HG02759 (cell line): Measurements from ENCODE around the gene CTNND2.

Source experiments
- ATAC-seq: cut with Tn5 transposase; IDR thresholded peaks from one replicate; pipeline ENCODE4 v1.9.1; 2021; ENCODE audit warnings: mild to moderate bottlenecking, moderate library complexity; ENCODE audit not compliant: unreplicated experiment

CTNND2 gene

GRCh38 chr5:11527652-11528349, 376.4 kb downstream of the CTNND2 start:
- ATAC-seq = no peak

DNA sequence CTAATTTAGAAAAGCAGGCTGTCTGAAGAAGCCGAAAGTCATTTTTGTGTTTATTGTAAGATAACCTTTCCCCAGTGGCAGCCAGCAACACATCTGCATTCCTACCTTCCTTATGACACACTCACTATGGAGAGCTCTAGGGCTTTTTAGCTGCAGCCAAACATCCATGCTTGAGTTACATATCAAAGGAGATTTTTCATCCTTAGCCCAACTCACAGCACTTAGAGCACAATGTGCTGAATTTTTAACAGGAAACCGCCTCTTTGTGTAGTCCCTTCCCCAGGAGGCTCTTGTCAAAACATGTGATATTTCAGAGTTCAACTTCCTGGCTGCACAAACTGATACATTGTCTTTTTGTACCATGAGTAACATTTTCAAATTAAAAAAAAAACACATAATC, 379.2 kb downstream of the CTNND2 start:
- ATAC-seq = no peak

DNA sequence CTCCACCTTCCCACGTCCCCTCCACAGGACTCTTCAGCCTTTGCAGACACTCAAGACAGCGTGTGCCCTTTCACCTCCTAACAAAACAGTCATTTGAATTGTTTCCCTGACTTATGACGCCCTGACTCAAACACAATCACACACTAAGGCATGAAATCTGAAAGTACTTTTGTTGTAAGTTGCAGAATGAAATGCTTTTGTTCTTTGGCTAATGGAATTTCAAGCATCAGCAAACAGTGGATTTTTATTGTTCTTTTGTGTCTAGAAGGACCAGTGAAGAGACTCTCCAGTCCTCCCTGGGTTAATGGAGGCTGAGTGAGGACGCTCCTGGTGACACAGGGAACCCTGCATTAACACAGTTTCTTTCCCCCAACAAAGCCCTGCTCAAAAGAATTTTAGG, 380.1 kb downstream of the CTNND2 start:
- no peak for ATAC-seq

DNA sequence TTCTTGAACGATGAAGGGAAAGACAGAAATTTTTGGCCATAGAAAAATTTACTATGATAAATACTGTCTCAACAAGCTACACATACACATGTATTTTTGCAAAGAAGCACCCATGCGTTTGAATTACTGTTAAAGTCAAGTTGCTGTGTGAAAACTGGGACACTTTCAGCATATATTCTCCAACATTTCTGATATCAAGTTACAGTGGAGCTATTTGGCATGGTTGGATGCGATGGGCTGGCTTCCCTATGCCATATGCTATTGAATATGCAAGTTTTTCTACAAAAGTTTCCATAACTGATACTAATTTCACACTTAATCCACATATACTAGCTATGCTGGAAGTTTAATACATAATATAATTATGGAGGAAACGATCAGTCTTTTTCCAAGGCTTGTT, 381.4 kb downstream of the CTNND2 start:
- no peak for ATAC-seq

DNA sequence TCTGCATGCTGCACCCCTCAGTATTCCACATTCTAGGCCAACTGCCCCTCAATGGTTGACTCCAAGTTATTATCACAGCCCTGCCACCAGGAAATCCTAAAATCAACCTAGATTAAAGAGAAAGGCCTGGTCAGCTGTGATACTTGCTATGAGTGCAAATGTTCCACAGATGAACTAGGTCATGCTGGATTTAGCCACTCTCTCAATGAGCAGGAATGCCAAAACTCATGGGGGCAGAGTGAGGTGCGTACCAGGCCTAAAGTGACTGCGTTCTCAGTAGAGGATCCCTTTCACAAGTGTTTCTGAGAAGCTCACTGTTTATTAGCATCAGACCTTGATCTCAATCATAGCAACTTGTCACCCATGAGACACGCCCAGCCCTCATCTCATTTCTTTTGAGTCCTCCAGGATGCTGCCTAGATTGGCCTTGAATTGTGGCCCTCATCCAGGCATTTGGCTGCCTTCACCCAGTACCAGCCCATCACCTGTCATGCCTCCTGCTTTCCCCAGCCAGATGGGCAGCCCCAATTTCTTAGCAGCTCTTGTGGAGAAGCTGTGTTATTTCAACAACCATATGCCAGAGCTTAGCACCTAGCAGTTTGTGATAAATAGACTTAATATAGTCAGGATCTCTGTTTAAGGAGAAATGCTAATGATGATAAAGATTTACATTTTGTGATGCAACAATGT, 383.9 kb downstream of the CTNND2 start:
- ATAC-seq = no peak

GRCh38 chr5:11519236-11519635, 385.0 kb downstream of the CTNND2 start:
- ATAC-seq = no peak

GRCh38 chr5:11518676-11519075, 385.6 kb downstream of the CTNND2 start:
- ATAC-seq = no peak

- no peak for ATAC-seq
Measured at GRCh38 chr5:11514705-11515432, 389.4 kb downstream of the CTNND2 start.

- no peak for ATAC-seq
Measured at GRCh38 chr5:11511878-11512277, 392.4 kb downstream of the CTNND2 start.

- no peak for ATAC-seq
Measured at GRCh38 chr5:11510889-11511288, 393.4 kb downstream of the CTNND2 start.

DNA sequence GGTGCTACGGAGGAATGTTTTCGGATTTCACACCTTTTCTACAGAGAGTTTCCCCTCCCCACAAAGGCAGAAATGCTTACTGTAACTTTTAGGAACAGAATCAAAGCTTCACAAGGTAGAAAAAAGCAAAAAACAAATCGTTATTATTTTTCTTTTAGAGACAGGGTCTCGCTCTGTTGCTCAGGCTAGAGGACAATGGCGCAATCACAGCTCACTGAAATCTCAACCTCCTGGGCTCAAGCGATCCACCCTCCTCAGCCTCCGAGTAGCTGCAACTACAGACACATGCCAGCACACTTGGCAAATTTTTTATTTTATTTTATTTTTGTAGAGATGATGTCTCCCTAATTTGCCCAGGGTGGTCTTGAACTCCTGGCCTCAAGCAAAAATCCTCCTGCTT, 394.5 kb downstream of the CTNND2 start:
- no peak for ATAC-seq

- no peak for ATAC-seq
Measured at GRCh38 chr5:11507156-11507910, 396.9 kb downstream of the CTNND2 start.

GRCh38 chr5:11504886-11505193, 399.4 kb downstream of the CTNND2 start:
- no peak for ATAC-seq

DNA sequence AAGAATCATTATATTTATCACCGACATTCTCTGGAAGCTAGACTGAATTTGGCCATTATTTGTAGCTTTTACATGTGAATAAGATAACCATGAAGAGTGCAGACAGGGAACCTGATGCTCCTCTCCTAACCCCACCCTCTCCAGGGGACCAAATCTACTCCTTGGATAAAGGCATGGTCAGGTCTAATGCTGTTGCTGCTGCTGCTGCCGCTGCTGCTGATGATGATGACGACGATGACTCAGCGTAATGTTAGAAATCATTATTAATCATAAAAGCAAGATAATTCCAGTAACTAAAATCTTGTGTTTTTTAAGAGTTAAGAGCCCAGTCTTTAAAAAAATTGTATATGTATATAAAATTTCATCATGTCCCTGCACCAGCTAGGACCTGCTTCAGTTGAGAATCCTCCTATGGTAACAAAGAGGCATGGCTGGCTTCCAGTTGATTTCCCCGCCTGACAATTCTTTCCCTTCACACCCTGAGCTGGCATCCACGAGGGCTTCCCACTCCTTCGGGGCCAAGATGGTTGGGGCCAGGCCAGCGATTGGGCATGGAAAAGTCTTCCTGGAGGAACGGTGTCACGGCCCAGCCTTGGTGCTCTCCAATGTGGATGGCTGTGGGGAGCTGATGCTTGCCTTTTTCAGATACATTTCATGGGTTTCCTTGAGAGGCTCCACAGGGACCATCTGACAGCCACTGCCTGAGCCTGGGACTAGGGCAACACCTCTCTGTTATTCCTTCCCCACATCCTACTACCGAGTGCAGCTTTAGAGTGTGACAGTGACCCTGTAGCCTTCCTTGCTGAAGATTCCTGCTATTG, 400.0 kb downstream of the CTNND2 start:
- no peak for ATAC-seq

DNA sequence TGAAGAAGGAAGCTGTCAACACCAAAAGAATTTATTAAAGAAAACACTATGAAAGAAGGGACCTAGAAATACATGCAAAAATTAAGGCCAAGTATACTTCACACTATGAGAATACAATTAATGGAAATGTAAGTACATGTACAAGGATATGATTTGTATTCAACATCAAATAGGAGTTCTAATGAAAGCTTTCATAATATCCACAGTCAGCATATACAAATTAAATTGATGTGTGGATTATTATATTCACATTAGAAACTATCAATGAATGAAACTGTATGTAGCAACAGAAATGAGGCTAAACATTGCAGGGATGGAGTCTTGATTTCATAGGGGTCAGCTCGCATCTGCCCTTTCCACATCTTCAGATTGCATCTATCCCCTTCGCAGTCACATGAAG, 401.5 kb downstream of the CTNND2 start:
- ATAC-seq = no peak

DNA sequence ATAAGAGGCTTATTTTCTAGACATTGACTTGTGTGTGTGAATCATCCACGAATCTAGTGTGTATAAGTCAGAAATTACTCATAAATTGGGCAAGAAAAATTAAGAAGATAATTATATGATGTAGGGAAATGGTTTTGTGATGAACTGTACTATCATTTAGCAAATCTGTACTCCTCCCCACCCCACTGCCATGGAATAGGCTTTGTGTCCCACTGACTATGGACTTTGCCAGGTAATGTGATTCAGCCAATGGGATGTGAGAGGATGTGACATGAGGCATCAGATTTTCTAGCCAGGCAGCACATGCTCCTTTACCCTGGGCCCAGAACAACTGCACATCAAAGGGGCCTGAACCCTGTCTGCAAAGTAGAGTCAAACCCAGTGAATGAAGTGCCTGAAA, 406.6 kb downstream of the CTNND2 start:
- no peak for ATAC-seq

DNA sequence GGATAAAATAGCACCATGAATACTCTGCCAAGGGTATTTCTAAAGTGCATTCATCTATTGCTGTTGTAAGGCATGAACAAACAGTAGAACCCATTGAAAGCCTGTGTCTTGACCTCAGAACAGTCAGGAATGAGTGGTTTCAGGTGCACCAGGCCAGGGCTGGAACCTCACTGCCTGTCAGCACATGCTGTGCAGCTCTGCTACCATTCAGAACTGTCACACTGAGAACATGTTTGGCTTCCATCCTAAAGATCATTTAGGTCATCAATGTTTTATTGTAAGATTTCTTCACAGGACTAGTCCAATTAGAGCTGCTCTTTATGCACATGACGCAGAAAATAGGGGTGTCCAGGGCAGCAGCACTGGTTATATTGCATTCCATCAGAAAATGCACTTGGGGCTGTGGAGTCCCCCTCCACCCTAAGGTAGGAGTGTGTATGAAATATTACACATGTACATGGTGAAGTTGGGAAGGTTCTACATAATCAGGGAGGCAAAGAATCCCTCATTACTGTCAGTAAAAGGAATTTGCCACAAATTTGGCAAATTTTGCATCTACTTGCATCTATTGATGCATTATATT, 408.0 kb downstream of the CTNND2 start:
- ATAC-seq = no peak

GRCh38 chr5:11494340-11494739, 409.9 kb downstream of the CTNND2 start:
- ATAC-seq = no peak

- no peak for ATAC-seq
Measured at GRCh38 chr5:11491404-11492075, 412.7 kb downstream of the CTNND2 start.

DNA sequence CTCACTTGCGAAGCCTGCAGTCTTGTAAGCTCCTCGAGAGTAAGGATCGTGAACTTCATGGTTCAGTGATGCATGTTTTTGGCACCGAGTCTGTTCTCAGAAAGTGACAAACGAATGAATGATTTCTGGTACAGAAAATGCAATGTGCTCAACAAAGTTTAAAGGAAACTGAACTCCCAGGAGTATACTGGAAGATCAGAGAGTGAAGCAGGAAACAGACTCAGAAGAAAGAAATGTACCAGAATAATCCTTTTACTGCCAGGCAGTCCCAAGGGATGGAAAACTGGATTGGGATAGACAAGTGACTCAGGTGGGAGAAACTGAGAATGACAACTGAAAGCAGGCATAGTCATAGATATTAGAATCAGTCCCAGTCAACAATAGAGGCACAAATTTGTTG, 420.6 kb downstream of the CTNND2 start:
- ATAC-seq = no peak
